CD4-positive, alpha-beta T cell treated with Interleukin-4 for 1 hour (primary cell): ENCODE data around the gene OGDHL.
"Not testable (repeated sequence)": the region's sequence is repeated elsewhere in the genome, so short reads cannot be mapped to it uniquely, and the experiment has no call there.

Experiments
- DNase-seq, 2 donors: peaks; one replicate each; pipeline ENCODE4 v3.0.0-alpha.2; 2020 to 2022

Gene OGDHL

DNA sequence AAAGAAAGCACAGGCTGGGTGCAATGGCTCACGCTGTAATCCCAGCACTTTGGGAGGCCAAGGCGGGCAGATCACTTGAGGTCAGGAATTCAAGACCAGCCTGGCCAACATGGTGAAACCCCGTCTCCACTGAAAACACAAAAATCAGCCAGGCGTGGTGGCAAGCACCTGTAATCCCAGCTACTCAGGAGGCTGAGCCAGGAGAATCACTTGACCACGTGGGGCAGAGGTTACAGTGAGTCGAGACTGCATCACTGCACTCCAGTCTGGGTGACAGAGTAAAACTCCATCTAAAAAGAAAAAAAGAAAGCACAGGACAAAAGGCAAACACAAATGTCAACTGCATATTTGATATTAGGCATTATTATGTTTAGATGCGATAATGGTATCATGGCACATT, 7.2 kb downstream of the OGDHL start:
- DNase-seq, result not testable (repeated sequence)

DNA sequence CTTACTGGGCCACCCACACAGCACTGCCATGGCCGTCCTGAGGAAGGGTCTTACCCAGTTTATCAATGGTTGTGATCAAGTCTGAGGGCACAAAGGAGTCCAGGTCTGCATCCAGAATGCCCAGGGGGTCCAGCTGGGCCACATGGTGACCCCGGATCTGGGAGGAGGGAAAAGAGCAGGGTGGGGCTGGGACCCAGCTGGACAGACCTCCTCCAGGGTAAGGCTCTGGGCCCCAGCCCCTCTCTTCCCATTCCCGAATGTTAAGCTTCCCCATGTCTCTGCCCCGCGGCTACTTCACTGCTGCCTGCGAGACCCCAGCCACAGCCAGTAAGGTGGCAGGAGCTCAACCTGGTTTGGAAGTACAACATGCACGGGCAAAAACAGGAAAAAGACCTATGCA, 9.5 kb downstream of the OGDHL start:
- DNase-seq, result no peak

DNA sequence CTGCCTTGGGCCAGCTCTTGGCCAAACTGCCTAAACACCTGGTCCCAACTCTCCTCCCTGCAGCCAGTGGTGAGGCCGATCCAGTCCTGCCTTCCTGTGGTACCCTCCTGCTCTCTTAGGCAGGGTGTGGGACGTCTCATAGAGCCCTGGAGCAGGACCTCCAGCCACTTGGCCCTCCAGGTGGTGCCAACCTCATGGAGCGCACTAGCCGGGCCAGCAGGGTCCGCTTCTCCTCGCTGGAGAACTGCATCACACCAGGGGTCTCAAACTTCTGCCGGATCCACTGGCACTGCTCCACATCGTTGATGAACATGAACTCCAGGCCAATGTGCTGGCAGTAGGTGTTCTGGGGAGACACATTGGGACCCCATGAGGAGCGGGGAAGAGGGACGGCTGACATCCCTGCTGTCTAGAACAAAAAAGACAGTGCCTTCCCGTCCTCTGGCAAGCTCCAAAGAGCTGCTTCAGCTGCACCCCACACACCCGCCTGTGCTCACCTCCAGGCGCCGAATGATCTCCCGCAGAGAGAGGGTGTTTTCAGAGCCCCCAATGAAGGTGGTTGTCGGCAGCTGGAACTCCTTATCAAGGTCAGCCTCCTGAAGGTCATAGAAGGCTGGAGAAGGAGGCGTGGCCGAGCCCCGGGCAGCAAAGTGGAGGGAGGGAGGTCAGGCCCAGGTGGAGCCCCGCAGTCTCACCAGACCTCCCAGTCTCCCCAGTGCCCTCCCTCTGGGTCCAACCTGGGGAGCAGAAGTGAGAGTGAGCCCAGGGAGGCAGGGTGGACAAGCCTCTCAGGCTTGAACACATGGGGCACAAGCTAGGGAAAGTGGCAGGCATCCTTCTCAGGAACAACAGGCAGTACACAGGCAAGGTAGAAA, 10.2 kb downstream of the OGDHL start:
- DNase-seq, result no peak

DNA sequence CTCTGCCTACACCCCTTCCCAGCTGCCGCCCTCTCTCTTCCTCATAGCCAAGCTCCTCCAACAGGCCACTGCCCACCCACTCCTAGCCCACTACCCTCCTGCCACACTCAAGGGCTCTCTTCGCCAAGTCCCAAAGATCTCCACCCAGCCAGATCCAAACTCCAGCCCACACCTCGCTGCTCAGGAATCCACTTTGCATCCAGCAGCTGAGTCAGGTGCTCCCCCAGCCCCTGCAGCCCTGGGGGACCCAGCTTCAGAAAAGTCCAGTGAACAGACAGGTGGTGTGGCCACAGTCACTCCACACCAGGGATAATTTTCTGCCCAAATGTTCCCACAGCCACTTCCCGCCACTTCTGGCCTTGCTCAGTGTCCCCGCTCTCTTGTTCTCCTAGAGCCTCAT, 10.9 kb downstream of the OGDHL start:
- no peak for DNase-seq

DNA sequence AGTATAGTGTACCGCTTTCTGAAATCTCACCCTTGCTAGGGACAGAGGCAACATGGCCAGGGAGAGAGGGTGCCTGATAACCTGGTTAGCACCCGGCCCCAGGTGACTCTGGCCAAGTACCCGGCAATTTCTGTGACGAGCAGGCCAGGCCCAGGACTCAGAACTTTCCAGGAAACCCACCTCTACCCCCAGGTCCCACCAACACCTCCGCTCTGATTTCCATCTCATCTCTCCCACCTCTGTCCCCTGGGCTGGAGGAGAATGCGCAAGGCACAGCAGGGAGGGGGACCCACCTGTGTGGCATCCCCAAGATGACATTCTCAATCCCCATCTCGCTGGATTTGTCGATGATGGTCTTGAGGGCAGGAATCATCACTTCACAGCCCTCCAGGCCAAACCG, 11.6 kb downstream of the OGDHL start:
- DNase-seq, result no peak

DNA sequence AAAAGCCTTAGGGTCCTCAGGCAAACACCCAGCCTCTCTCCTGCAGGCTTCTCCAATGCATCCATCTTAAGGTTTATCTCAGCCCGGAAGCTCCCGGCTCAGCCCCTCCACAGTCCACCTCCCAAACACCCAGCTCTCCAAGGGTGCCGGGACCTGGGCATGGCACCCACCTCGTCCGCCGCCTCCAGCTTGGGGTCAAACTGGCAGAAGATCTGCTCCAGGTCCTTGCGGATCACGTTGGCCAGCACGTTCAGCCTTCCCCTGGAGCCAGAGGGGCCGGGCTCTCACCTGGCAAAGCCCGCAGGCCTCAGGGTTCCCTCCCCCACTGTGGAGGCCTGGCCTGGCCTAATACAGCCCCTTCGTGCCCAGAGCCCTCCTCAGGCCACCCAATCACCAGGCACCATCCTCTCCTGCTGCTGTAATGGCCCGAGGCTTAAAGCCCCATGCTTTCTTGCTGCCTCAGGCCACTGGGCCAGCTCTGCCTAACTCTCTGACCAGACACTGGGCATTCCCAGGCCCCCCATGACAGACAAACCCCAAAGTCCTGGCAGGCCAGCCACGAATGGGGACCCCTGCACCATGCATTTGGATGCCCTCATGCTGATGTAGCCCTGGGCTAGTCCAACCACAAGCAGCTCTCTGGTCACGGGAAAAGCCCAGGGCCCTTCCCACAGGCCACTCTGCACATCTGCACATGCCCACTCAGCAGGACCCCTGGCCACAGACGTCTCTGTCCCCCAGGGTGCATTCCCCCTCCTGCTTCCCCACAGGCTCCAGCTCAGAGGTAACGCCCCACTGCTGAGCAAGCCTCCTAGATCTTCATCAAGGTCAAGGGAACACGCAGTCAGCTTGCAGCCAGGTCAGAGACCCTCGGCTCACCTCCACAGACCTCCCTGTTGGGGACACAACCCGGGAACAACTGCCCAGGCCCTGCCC, 12.3 kb downstream of the OGDHL start:
- no peak for DNase-seq

DNA sequence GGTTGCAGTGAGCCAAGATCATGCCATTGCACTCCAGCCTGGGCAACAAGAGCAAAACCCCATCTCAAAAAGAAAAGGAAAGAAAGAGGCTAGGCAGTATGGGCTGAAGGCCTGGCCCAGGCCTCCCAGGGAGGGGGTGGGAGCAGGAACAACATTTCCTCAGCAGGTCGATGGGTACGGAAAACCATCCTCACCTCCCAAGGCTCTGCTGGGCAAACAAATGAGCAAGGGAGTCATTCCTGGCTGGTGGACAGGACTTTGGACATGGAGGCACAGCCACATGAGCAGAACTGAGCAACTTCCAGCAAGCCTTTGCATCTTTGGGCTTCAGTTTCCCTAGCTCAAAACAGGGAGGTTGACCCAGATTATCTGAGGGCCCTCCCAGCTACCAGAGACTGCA, 13.0 kb downstream of the OGDHL start:
- no peak for DNase-seq

DNA sequence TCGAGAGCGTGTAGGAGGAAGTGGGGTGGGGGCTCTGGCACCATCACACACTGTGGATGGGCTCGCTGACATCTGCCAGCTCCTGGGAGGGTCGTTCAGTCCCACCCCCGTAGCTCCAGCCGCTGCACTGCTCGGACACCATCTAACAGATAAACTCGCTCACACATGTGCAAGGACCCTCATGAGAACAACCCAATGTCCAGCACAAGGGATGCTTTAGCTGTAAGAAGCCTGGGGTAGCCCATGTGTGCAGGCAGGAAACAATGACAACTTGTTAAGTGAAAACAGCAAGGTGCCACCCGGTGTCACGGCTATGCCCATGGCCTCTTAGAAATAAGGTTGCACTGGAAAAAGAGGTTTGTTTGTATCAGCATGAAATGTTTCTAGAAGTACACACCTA, 14.1 kb downstream of the OGDHL start:
- DNase-seq, result no peak

DNA sequence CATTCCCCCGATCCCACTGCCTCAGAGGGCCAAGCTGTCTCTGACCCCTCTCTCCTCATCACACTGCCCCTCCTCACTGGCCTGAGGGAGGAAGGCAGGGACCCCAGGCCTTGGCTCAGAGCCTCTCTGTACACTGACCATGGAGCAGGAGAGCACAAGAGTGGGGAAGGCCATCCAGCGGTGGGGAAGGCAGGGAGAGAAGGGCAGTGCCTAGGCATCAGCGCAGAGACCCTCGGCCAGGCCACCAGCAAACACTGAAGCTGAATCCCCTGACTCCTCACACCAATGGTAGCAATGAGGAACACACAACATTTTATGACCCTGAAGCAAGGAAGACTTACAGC, 14.8 kb downstream of the OGDHL start:
- DNase-seq, result no peak

DNA sequence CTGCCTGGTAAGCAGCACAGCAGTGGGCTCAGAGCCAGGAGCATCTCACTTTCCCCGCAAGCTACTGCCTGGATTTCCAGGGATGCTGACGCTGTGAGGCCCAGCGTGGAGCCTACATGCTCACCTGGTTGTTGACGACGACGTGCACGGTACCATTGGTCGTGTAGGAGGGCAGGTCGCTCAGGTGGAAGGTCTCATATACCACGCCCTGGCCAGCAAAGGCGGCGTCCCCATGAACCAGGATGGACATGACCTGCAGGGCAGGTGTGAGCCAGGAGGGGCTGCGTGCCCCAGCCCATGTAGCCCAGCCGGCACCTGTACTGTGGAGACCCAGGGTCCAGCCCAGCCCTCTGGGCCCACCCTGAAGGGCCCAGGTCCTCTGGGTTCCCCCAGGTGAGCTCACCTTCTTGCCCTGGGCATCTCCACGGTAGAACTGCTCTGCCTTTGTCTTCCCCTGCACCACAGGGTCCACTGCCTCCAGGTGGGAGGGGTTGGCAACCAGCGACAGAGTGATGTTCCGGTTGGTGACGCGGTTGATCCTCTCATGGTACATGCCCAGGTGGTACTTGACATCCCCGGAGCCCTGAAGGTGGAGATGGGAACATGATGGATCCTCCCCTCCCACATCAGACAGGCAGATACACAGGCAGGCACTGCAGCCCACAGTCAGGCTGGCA, 15.4 kb downstream of the OGDHL start:
- no peak for DNase-seq

DNA sequence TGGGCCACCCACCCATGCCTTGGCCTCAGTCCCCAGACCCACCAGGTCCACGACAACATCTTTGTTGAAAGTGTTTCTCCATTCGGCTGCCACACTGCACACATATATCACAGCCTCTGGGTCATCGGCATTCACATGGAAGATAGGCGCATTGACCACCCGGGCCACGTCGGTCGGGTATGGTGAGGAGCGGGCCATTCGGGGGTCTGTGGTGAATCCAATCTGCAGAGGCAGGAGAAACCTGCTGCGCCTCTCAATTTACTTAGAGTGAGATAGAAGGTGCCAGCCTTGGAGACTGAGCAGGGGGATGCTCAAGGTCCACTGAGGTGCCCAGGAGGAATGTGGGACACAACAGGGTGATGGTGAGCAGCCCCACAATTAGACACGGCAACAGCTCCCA, 16.4 kb downstream of the OGDHL start:
- no peak for DNase-seq

DNA sequence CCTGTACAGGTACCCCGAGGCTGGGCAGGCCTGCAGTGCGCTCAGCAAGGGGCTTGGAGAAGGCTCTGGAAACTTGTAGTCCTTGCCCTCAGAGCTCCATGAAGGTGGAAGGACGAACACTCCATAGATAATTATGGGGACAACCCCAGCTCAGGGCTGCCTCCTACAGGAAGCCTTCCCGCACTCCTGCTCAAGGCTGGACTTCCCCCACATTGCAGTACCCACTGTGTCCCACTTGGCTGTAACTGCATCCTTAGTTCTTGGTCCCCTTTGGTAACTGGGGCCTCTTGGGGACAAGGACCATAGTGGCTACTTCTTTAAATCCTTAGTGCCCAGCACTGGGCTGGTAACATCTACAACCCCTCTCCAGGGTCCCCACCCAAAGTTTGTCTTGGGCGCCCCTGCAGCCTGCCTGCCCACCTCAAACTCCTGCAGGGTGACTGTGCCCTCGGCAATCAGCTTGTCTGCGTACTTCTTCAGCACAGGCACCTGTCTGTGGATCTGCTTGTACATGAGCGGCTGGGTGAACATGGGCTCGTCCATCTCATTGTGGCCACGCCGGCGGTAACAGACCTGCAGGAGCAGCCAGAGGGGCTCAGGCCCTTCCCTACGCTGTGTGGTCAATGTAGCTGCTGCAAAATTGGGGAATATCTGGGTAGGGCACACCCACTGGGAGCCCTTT, 17.1 kb downstream of the OGDHL start:
- DNase-seq, result no peak

DNA sequence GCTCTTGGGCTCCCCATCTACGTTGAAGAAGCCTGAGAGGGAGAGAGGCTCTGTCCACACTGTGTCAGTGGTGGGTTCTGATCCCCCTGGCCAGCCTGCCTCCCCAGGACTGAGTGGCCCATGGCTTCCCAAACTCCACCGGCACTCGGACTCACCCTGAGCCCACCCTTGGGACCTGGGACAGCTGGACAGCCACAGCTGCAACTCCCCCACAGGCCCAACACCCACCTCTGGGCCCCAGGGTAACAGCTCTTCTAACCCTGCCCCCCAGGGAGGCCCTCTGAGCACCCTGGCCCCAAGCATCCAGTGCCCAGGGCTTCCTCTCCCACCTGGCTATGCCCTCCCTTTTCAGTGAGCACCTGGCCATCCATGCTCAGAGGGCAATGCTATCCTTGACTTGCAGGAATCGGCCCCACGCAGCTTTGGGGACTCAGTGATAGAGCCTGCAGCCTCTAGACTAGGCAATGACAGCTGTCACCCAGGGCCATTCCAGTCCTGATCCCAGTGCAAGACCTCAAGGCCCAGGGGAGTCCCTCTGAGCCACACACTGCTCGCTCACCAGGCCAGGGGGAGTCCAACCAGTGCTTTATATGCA, 17.9 kb downstream of the OGDHL start:
- no peak for DNase-seq

DNA sequence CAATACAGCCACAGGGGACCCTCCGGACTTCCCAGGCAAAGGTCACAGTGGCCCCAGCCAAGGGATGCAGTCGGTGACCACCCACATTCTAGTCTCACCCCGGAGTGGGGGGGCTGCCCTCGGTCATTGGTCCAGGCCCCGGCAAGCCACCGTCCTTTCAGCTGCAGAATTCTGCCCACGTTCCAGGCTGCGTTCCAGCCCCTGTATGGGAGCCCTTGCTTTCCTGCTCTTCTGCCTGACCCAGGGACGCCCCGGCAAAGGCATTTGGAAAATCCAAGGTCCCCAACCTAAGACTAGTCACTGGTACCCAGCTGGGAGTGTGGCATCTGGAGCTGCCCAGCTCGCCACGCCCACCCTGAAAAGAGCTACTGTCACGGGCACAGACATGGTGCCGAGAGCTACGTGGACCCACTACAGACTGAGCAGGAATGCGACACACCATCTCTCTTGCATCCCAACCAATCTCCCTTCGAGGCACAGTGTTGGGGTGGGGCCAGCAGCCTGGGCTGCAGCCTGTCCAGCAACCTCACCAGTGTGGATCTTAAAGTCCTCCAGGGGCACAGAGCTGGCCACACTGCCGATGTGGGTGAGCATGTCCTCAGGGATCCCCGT, 18.6 kb downstream of the OGDHL start:
- DNase-seq, result no peak

DNA sequence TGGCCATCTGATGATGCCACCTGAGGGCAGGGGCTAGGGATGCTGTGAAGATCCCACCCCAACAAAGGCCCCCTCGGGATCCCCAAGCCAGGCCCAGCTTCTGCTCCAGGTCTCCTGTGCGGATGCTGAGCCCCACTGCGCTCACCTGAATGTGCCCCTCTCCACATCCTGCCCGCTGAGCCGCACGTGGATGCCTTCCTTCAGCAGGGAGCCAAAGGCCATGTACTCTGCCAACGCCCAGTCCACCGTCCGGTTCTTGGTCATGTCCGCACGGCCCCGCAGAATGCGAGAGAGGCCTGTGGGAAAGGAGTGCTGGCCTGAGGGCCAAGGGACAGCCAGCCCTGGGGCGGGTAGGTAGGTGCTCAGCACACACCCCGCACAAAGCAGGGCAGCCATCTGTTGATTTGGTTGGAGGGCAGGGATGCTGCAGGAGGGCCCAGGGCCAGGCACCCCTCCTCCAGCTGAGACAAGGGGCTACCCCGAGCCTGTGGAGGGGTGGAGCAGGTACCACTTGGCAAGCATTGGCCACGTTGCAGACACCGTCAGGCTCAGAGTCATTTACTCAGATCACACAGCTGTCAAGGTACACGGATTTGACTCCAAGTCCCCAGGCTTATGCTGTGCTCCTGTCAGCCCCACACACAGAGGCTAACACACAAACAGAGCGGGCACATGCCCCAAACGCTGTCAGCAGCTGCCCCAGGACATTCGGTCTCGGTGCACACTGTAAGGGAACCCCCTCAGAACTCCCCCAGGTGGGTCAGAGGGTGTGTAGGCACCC, 19.2 kb downstream of the OGDHL start:
- no peak for DNase-seq

DNA sequence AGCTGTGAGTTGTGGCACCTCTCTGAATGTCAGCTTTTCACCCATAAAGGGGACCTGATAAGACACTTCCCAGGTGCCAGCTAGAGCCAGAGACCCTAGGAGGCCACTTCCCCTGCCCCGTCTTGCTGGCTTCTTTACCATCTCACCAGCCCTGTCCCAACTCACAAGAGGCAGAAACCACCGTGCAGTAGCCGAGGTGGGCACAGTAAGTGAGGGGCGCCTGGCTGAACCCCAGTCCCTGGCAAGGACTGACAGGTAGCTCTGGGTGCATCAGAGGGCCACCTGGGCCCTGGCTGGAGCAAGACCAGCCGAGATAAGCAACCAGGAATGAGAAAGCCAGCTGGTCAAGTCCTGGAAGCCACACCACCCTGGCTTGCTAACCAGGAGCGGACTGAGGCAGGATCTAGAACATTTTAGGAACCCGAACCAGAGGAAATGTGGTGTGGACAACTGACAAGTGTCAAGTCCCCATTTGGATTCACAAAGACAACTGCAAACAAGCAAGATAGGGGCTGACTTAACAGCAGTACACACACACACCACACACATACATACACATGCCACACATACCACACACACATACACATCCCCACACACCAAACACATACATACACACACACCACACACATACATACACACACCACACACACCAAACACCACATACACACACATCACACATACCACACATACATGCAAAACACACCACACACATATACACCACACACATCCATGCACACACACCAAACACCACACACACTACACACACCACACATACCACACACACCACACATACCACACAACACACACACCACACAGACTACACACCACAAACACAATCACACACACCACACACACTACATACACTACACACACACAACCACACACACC, 20.8 kb downstream of the OGDHL start:
- no peak for DNase-seq

DNA sequence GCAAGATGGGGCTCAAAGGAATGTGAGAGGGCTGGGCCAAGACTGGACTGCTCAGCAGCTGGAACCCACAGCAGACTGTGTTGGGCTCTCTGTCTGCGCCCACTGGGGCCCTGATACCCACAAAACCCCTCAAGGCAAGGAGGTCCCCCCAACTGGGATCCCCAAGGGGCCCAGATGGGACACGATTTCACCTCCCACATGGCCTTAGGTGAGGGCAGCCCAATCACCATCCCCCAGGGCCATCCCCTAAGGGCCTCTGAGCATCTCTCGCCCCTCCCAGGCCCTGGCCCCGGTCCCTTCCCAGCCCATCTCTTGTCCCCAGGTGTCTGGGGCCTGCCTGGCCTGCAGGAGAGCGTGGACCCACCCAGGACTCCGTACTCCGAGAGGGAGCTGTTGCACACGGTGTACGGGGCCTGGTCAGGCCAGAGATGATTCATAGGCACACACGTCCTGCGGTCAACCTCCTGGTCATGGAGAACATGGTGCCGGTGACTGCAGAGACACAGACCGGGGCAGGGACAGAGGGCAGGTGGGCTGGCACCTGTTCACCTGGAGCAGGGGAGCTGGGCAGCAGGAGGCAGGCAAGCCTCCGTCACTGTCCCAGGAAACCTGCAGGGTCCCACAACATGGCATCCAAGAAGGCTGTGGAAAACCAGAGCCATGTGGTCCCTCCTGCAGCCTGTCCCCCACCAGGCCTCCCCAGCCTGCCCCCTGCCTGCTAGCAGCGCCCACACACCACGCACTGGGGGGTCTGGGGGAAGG, 21.6 kb downstream of the OGDHL start:
- no peak for DNase-seq

DNA sequence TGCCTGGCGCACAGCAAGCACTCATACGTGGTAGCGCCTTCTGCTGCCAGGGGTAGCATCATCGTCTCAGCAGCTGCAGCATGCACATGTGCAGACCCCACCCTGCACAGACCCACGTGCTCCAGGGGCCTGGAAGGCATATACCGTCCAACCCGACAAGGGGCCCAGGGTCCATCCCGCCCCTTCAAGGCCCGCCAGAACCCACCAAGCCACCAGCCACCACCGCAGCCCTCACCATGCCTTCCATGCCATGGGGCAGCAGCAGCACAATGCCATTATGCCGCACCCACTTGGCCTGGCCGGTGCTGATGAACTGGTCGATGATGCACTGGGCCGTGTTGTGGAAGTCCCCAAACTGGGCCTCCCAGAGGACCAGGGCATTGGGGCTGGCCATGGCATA, 22.7 kb downstream of the OGDHL start:
- no peak for DNase-seq

DNA sequence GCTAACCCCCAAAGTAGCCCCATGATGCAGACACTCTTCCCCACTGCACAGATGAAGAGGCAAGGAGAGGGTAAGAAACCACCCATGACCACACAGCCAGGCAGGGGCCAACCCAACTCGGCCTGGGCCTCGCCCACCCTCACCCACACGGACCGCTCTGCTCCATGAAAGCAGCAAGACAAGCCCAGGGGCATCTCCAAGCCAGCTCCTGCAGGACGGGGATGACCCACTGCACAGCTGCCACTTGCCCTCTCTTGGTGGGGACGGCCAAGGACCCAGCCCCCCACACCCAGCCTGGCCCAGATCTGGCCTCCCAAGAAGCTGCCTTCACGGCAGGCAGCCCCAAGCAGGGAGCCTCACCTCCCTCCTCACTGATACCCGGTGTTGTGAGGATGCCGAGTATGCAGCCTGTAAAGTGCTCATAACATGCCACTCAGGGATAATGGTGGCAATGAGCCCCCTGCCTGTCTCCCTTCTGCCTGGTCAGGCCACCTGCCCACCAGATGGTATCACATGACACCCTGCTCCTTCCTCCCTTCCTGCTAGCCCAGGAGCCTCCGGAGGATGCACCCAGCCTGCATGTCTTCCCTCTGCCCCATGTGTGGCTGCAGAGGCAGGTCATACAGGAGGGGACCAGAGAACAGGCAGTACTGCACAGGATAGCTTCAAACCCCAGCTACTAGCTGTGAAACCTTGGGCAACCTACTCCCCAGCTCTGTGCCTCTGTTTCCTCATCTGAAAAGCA, 23.3 kb downstream of the OGDHL start:
- DNase-seq, result no peak
